ENCODE results near the gene ANTKMT.

ANTKMT gene

GRCh38 chr16:766008-766819 lies 45.3 kb downstream of the ANTKMT start:
- DNase-seq, result no peak

- DNase-seq, result no peak
Observed at GRCh38 chr16:766820-767640, 46.1 kb downstream of the ANTKMT start.

GRCh38 chr16:767743-768235 lies 46.8 kb downstream of the ANTKMT start:
- no peak for DNase-seq

GRCh38 chr16:768428-768827 lies 47.5 kb downstream of the ANTKMT start:
- DNase-seq, result no peak

- DNase-seq, result no peak
Observed at GRCh38 chr16:769184-769784, 48.3 kb downstream of the ANTKMT start.

- no peak for DNase-seq
Observed at GRCh38 chr16:769934-770333, 49.0 kb downstream of the ANTKMT start.

- no peak for DNase-seq
Observed at GRCh38 chr16:770411-770810, 49.5 kb downstream of the ANTKMT start.

All from KG1 (cell line).